WTC11 (cell line): Measurements from ENCODE around the gene KANSL3.

Source experiments
- SMAD3 ChIP-seq: sonication (generic); formaldehyde crosslinking; IDR thresholded peaks from 2 replicates; pipeline ENCODE4 v1.8.0; 2022; ENCODE audit warnings: missing genetic modification reagents, mild to moderate bottlenecking, borderline replicate concordance
- SP1 ChIP-seq: sonication (generic); formaldehyde crosslinking; conservative IDR thresholded peaks from 2 replicates; pipeline ENCODE4 v1.8.1; 2022; ENCODE audit warnings: missing genetic modification reagents
- ZNF138 ChIP-seq: sonication (generic); formaldehyde crosslinking; conservative IDR thresholded peaks from 2 replicates; pipeline ENCODE4 v1.8.1; 2022; ENCODE audit warnings: mild to moderate bottlenecking, moderate library complexity, missing genetic modification reagents
- TF ChIP-seq, protein P1 (sequence below): sonication (generic); formaldehyde crosslinking; IDR thresholded peaks from 2 replicates; pipeline ENCODE4 v1.8.0; 2022; ENCODE audit warnings: mild to moderate bottlenecking, missing genetic modification reagents
- TF ChIP-seq, protein P2 (sequence below): sonication (generic); formaldehyde crosslinking; IDR thresholded peaks from 2 replicates; pipeline ENCODE4 v1.8.0; 2023; ENCODE audit warnings: missing genetic modification reagents
- TF ChIP-seq, protein P3 (sequence below): fragments of 200-600 bp; IDR thresholded peaks from 2 replicates; pipeline ENCODE4 v1.8.0; 2022; ENCODE audit warnings: antibody characterized with exemption
- TF ChIP-seq, protein P4 (sequence below): sonication (generic); formaldehyde crosslinking; IDR thresholded peaks from 2 replicates; pipeline ENCODE4 v1.8.1; 2023; ENCODE audit warnings: mild to moderate bottlenecking, missing genetic modification reagents, moderate library complexity

DNA sequence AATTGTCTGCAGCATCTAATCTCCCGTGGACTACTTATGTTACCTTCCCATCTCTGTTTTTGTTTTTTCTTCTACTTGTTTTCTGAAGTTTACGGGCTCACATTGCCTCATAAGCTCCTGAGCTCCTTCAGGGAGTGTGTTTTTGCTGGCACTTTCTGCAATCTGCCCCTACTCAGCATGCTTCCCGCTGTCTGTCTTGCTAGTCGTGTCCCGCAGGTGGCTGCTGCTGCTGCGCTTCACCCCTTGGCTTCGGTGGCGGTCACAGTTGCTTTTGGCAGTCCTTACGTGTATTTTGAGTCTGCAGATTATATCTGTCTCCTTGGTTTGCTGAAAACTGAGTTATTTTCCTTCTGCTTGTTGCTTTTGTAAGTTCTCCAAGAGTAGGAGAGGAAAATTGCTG is 41.7 kb upstream of the KANSL3 start:
- TF ChIP-seq, protein P1, sequence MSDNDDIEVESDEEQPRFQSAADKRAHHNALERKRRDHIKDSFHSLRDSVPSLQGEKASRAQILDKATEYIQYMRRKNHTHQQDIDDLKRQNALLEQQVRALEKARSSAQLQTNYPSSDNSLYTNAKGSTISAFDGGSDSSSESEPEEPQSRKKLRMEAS (CRISPR knock-in tag): no peak
- TF ChIP-seq SMAD3: no peak
- TF ChIP-seq, protein P2, sequence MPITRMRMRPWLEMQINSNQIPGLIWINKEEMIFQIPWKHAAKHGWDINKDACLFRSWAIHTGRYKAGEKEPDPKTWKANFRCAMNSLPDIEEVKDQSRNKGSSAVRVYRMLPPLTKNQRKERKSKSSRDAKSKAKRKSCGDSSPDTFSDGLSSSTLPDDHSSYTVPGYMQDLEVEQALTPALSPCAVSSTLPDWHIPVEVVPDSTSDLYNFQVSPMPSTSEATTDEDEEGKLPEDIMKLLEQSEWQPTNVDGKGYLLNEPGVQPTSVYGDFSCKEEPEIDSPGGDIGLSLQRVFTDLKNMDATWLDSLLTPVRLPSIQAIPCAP (CRISPR knock-in tag): no peak
- TF ChIP-seq, protein P3, sequence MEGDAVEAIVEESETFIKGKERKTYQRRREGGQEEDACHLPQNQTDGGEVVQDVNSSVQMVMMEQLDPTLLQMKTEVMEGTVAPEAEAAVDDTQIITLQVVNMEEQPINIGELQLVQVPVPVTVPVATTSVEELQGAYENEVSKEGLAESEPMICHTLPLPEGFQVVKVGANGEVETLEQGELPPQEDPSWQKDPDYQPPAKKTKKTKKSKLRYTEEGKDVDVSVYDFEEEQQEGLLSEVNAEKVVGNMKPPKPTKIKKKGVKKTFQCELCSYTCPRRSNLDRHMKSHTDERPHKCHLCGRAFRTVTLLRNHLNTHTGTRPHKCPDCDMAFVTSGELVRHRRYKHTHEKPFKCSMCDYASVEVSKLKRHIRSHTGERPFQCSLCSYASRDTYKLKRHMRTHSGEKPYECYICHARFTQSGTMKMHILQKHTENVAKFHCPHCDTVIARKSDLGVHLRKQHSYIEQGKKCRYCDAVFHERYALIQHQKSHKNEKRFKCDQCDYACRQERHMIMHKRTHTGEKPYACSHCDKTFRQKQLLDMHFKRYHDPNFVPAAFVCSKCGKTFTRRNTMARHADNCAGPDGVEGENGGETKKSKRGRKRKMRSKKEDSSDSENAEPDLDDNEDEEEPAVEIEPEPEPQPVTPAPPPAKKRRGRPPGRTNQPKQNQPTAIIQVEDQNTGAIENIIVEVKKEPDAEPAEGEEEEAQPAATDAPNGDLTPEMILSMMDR: no peak
- TF ChIP-seq SP1 (CRISPR knock-in tag): no peak
- TF ChIP-seq ZNF138 (CRISPR knock-in tag): no peak
- TF ChIP-seq, protein P4, sequence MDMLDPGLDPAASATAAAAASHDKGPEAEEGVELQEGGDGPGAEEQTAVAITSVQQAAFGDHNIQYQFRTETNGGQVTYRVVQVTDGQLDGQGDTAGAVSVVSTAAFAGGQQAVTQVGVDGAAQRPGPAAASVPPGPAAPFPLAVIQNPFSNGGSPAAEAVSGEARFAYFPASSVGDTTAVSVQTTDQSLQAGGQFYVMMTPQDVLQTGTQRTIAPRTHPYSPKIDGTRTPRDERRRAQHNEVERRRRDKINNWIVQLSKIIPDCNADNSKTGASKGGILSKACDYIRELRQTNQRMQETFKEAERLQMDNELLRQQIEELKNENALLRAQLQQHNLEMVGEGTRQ (CRISPR knock-in tag): no peak
